Ovary (tissue), 9 donors: ENCODE data around the gene STK32A. TPM values are rescaled to one million over a fixed set of nuclear protein-coding genes. Genes with fewer than 3 reads are reported as not detected.

ENCODE experiments used
- DNase-seq, 5 donors: peaks; one replicate each; pipeline ENCODE4 v3.0.0-alpha.2; 2019 to 2020
- H3K27ac ChIP-seq, 2 donors: fragments of 200-600 bp; one replicate each; pipeline versions ENCODE4 v1.5.1 to v1.8.0; 2019 to 2022
- H3K27me3 ChIP-seq: fragments of 200-600 bp; one replicate; pipeline ENCODE4 v1.8.0; 2022
- H3K36me3 ChIP-seq: fragments of 200-600 bp; sonication (generic); one replicate; pipeline ENCODE4 v1.5.1; 2019
- H3K4me1 ChIP-seq: one replicate; pipeline ENCODE4 v1.8.1; 2013; ENCODE audit warnings: mild to moderate bottlenecking, moderate library complexity; ENCODE audit not compliant: insufficient read depth
- H3K4me3 ChIP-seq: fragments of 200-600 bp; sonication (generic); one replicate; pipeline ENCODE4 v1.5.1; 2017
- H3K9me3 ChIP-seq, 2 donors: fragments of 200-600 bp in 1 of 2; sonication (generic) in 1 of 2; one replicate each; pipeline versions ENCODE4 v1.5.1 to v1.8.1; 2013 to 2019; ENCODE audit warnings: mild to moderate bottlenecking in 1 of 2, moderate library complexity in 1 of 2
- CTCF ChIP-seq, 3 donors: fragments of 450-650 bp in 2 of 3; fragments of 200-600 bp in 1 of 3; IDR thresholded peaks; one replicate each; pipeline versions ENCODE4 v1.5.1 to v1.8.0; 2016 to 2022; ENCODE audit warnings: antibody characterized with exemption in 3 of 3, mild to moderate bottlenecking in 1 of 3
- EP300 ChIP-seq: sonication (generic); formaldehyde crosslinking; IDR thresholded peaks from one replicate; pipeline ENCODE4 v1.6.1; 2017; ENCODE audit warnings: antibody characterized with exemption
- POLR2A ChIP-seq: fragments of 450-650 bp; IDR thresholded peaks from one replicate; pipeline ENCODE4 v1.6.1; 2017; ENCODE audit warnings: antibody characterized with exemption, mild to moderate bottlenecking, moderate library complexity
- WGBS, 3 donors: extraction: QIAGEN DNeasy Blood & Tissue Kit in 1 of 3; methylation state at CpG; one replicate each; pipeline versions ENCODE4 v1.1.5 to v1.1.7; 2013 to 2017; 5-methylcytosine and 5-hydroxymethylcytosine counted together
- intact Hi-C, 4 donors: fragments of 100-400 bp; cut with DNase I; formaldehyde crosslinking; loops; one replicate each; pipeline versions ENCODE4 v1.11.0 to v1.15.1; 2022 to 2023
- polyA plus RNA-seq, 2 donors: library from polyadenylated mRNA; stranded (reverse); fragments of 200-250 nt in 1 of 2; fragments of 350-450 nt in 1 of 2; fragmentation: Illumina TruSeq in 1 of 2; extraction: RNeasy Lipid Tissue Mini Kit (QIAGEN cat#74804) in 1 of 2; gene quantifications; one replicate each; pipeline ENCODE4 v1.2.3, GENCODE V29; 2013 to 2014
- total RNA-seq, 7 donors: library from RNA; depleted of rRNA in 2 of 7; stranded (reverse); fragments of >200 nt in 2 of 7; fragmentation: NEBNext Ultra II Directional in 3 of 7; extraction: Animal tissue kit (Norgen Biotek cat#: 25700) in 3 of 7; gene quantifications; one replicate each; pipeline versions ENCODE4 v1.1.0 to v1.2.4, GENCODE V29; 2016 to 2023
- donor health status: DM: no; HTN: no; CAD: no; lungs with moderate emphysema.
- donor health status: DM: no; HTN: no; CAD: no.
- donor health status: Bipolar disorder and iron deficiency.
- donor health status: DM: yes; HTN: yes; CAD: no.
- donor health status: DM: no; HTN: no; CAD: no.
- donor health status: DM: yes; HTN: yes; CAD: no.

Gene STK32A
- total and polyA plus RNA-seq, 9 donors = 1.8 to 9.0 (median 6.4) TPM

- no peak for TF ChIP-seq POLR2A
- no peak for TF ChIP-seq EP300
- TF ChIP-seq CTCF (IDR thresholded peaks at IDR 0.05) = no peak
- Histone ChIP-seq H3K9me3 (no peaks in the 10 kb centered on the region), H3K27me3 (no peaks in the 10 kb centered on the region), H3K27ac (no peak overlapping the region), H3K36me3 (no peaks in the 10 kb centered on the region), H3K4me3 (no peak overlapping the region), H3K4me1 (no peaks in the 10 kb centered on the region)
- 70 to 82% (median 79%) methylated on average over 4 of the region's 4 CpGs for WGBS, 3 donors
- DNase-seq = no peak
- intact Hi-C loops = no loop called here
These were observed 92.6 kb downstream of the STK32A start for GRCh38 chr5:147327421-147327820.

GRCh38 chr5:147327905-147328304 is 93.1 kb downstream of the STK32A start:
- H3K36me3 ChIP-seq = no peaks in the 10 kb centered on the region
- H3K27me3 ChIP-seq = no peaks in the 10 kb centered on the region
- H3K27ac ChIP-seq = no peak overlapping the region
- H3K4me1 ChIP-seq = no peaks in the 10 kb centered on the region
- H3K4me3 ChIP-seq = no peak overlapping the region
- no peak for TF ChIP-seq EP300
- TF ChIP-seq CTCF (IDR thresholded peaks at IDR 0.05) = no peak
- no peak for TF ChIP-seq POLR2A
- no peak for DNase-seq
- intact Hi-C loops = no loop called here
- WGBS, 3 donors = 77 to 89% (median 87%) methylated on average over 2 of the region's 2 CpGs
- no peaks in the 10 kb centered on the region for H3K9me3 ChIP-seq

- WGBS, 3 donors = 77 to 82% (median 80%) methylated on average over 4 of the region's 4 CpGs
- intact Hi-C loops = no loop called here
- Histone ChIP-seq H3K4me1 (no peaks in the 10 kb centered on the region), H3K36me3 (no peaks in the 10 kb centered on the region), H3K9me3 (no peaks in the 10 kb centered on the region), H3K27ac (no peak overlapping the region), H3K4me3 (no peak overlapping the region), H3K27me3 (no peaks in the 10 kb centered on the region)
- DNase-seq = no peak
- TF ChIP-seq POLR2A = no peak
- no peak for TF ChIP-seq EP300
- no peak for TF ChIP-seq CTCF (IDR thresholded peaks at IDR 0.05)
These were observed 97.8 kb downstream of the STK32A start for GRCh38 chr5:147332658-147333057.

GRCh38 chr5:147336876-147337275 is 102.0 kb downstream of the STK32A start:
- no peaks in the 10 kb centered on the region for H3K36me3 ChIP-seq
- DNase-seq = no peak
- 65 to 73% (median 67%) methylated on average over 4 of the region's 4 CpGs for WGBS, 3 donors
- no peaks in the 10 kb centered on the region for H3K4me1 ChIP-seq
- TF ChIP-seq EP300 (no peak), POLR2A (no peak), CTCF (IDR thresholded peaks at IDR 0.05) (no peak)
- H3K27ac ChIP-seq = no peak overlapping the region
- intact Hi-C loops = no loop called here
- no peaks in the 10 kb centered on the region for H3K27me3 ChIP-seq
- no peak overlapping the region for H3K4me3 ChIP-seq
- H3K9me3 ChIP-seq = no peaks in the 10 kb centered on the region

- TF ChIP-seq CTCF (IDR thresholded peaks at IDR 0.05) (no peak), EP300 (no peak), POLR2A (no peak)
- intact Hi-C loops = no loop called here
- WGBS, 3 donors = 87 to 97% (median 95%) methylated on average over 4 of the region's 4 CpGs
These were observed 104.5 kb downstream of the STK32A start for GRCh38 chr5:147339313-147339712.

More at GRCh38 chr5:147339313-147339712, 104.5 kb downstream of the STK32A start:
- H3K4me1 ChIP-seq = no peaks in the 10 kb centered on the region
- H3K27ac ChIP-seq = no peak overlapping the region
- H3K4me3 ChIP-seq = no peak overlapping the region
- DNase-seq = no peak
- no peaks in the 10 kb centered on the region for H3K36me3 ChIP-seq
- no peaks in the 10 kb centered on the region for H3K27me3 ChIP-seq
- H3K9me3 ChIP-seq = no peaks in the 10 kb centered on the region
